B cell (primary cell): ENCODE data around the gene TSC22D1. TPM values are rescaled to one million over a fixed set of nuclear protein-coding genes. Genes with fewer than 3 reads are reported as not detected.

Source experiments
- ATAC-seq: fragments of 200-7000 bp; cut with Tn5 transposase; one replicate; pipeline ENCODE4 v1.10.0; 2021; ENCODE audit warnings: low read depth, mild to moderate bottlenecking, moderate number of reproducible peaks, moderate library complexity
- CTCF ChIA-PET: fragments of 350-600 bp; sonication (Branson Sonifier 250); formaldehyde crosslinking; loops from one replicate; lab custom pipeline; 2021; ENCODE audit warnings: antibody characterized with exemption, inconsistent platforms; lab: Charles Lee
- POLR2A ChIA-PET: fragments of 350-600 bp; sonication (Branson Sonifier 250); formaldehyde crosslinking; loops from one replicate; lab custom pipeline; 2021; ENCODE audit warnings: antibody characterized with exemption; lab: Charles Lee
- DNase-seq: peaks from one replicate; pipeline ENCODE4 v3.0.0; 2013
- H2AFZ ChIP-seq: 2 replicates; pipeline ENCODE4 v1.6.1; 2012; ENCODE audit warnings: mild to moderate bottlenecking, low read depth, low read length; ENCODE audit not compliant: insufficient read depth, poor library complexity, severe bottlenecking
- H3K27ac ChIP-seq, 2 donors: 1 replicate in 1 of 2; 2 replicates in 1 of 2; pipeline ENCODE4 v1.5.1; 2012 to 2013; ENCODE audit warnings: low read length in 2 of 2, mild to moderate bottlenecking in 2 of 2, moderate library complexity in 1 of 2
- H3K27me3 ChIP-seq, 4 experiments: fragments of 200-600 bp in 1 of 4; sonication (generic) in 1 of 4; replicated peaks in 1 of 4; 1 replicate in 2 of 4; 2 replicates in 2 of 4; pipeline versions ENCODE4 v1.6.1 to v1.7.0; 2013 to 2016; ENCODE audit warnings: low read length in 3 of 4, mild to moderate bottlenecking in 2 of 4, mixed read lengths in 1 of 4, moderate library complexity in 1 of 4; ENCODE audit not compliant: insufficient read depth in 4 of 4, control insufficient read depth in 3 of 4; ENCODE audit errors: control extremely low read depth in 1 of 4
- H3K36me3 ChIP-seq, 2 experiments: replicated peaks in 1 of 2; 1 replicate in 1 of 2; 2 replicates in 1 of 2; pipeline versions ENCODE4 v1.6.1 to v1.7.1; 2013; ENCODE audit warnings: low read length in 1 of 2; ENCODE audit not compliant: insufficient read depth in 2 of 2, control insufficient read depth in 1 of 2; ENCODE audit errors: control extremely low read depth in 1 of 2, extremely low read depth in 1 of 2
- H3K4me1 ChIP-seq, 2 donors: fragments of 200-600 bp in 1 of 2; sonication (generic) in 1 of 2; 1 replicate in 1 of 2; 2 replicates in 1 of 2; pipeline versions ENCODE4 v1.5.1 to v1.6.1; 2013 to 2017; ENCODE audit warnings: low read length in 2 of 2; ENCODE audit not compliant: control insufficient read depth in 2 of 2, insufficient read depth in 2 of 2
- H3K4me2 ChIP-seq: replicated peaks from 2 replicates; pipeline ENCODE3; 2012; ENCODE audit warnings: mild to moderate bottlenecking, low read depth, low read length; ENCODE audit not compliant: poor library complexity, severe bottlenecking
- H3K4me3 ChIP-seq, 5 experiments: fragments of 200-600 bp in 1 of 5; sonication (generic) in 1 of 5; 1 replicate in 3 of 5; 2 replicates in 2 of 5; pipeline versions ENCODE4 v1.5.1 to v1.7.0; 2011 to 2016; ENCODE audit warnings: low read length in 4 of 5, mild to moderate bottlenecking in 4 of 5, low read depth in 2 of 5, control low read depth in 1 of 5, moderate library complexity in 1 of 5; ENCODE audit not compliant: insufficient read depth in 1 of 5; ENCODE audit errors: control extremely low read depth in 1 of 5, extremely low read depth in 1 of 5
- H3K79me2 ChIP-seq: fragments of 200-600 bp; sonication (generic); one replicate; pipeline ENCODE4 v1.6.0; 2016; ENCODE audit warnings: low read length; ENCODE audit not compliant: control insufficient read depth, insufficient read depth
- H3K9ac ChIP-seq: fragments of 200-600 bp; sonication (generic); 2 replicates; pipeline ENCODE4 v1.6.1; 2017; ENCODE audit warnings: mild to moderate bottlenecking, low read length, moderate library complexity
- H3K9me3 ChIP-seq, 3 donors: one replicate each; pipeline versions ENCODE4 v1.6.1 to v1.7.1; 2013; ENCODE audit warnings: low read length in 2 of 3; ENCODE audit not compliant: control insufficient read depth in 2 of 3, insufficient read depth in 1 of 3; ENCODE audit errors: control extremely low read depth in 1 of 3
- H4K20me1 ChIP-seq: 2 replicates; pipeline ENCODE4 v1.6.0; 2012; ENCODE audit warnings: mild to moderate bottlenecking, low read length; ENCODE audit not compliant: insufficient read depth, control insufficient read depth, poor library complexity, severe bottlenecking
- H3K27ac Mint-ChIP-seq: one replicate; pipeline ENCODE4 v1.8.0; 2021; ENCODE audit warnings: mixed read lengths
- H3K27me3 Mint-ChIP-seq: one replicate; pipeline ENCODE4 v1.8.0; 2021; ENCODE audit warnings: mixed read lengths
- H3K4me1 Mint-ChIP-seq: one replicate; pipeline ENCODE4 v1.8.0; 2021; ENCODE audit warnings: mixed read lengths
- H3K4me3 Mint-ChIP-seq: one replicate; pipeline ENCODE4 v1.8.0; 2021; ENCODE audit warnings: mixed read lengths
- H3K9me3 Mint-ChIP-seq: one replicate; pipeline ENCODE4 v1.8.0; 2022; ENCODE audit warnings: mixed read lengths; ENCODE audit not compliant: insufficient read depth
- EZH2 ChIP-seq: IDR thresholded peaks from 2 replicates; pipeline ENCODE4 v1.6.1; 2012; ENCODE audit warnings: borderline replicate concordance, low read depth, mild to moderate bottlenecking, moderate library complexity, low read length; ENCODE audit not compliant: insufficient read depth, poor library complexity, severe bottlenecking
- WGBS: methylation state at CpG from one replicate; pipeline ENCODE4 v1.1.5; 2013; ENCODE audit warnings: missing lambda C conversion rate; ENCODE audit not compliant: insufficient coverage; 5-methylcytosine and 5-hydroxymethylcytosine counted together
- intact Hi-C: fragments of 100-400 bp; cut with micrococcal nuclease; formaldehyde crosslinking; loops from one replicate; pipeline ENCODE4 v1.10.0; 2022
- polyA plus RNA-seq: library from polyadenylated mRNA; depleted of rRNA; stranded (reverse); fragments of >200 nt; gene quantifications from 2 replicates; pipeline ENCODE4 v1.2.3, GENCODE V29; 2012
- total RNA-seq, 2 donors: library from RNA; stranded (reverse); fragments of 120-200 nt in 1 of 2; gene quantifications; 1 replicate in 1 of 2; 2 replicates in 1 of 2; pipeline versions ENCODE4 v1.2.3 to v1.2.4, GENCODE V29; 2013 to 2022
- TF ChIP-seq, protein P1 (sequence below): fragments of 200-600 bp; IDR thresholded peaks from one replicate; pipeline ENCODE4 v1.8.0; 2022; ENCODE audit warnings: antibody characterized with exemption, mild to moderate bottlenecking

Gene TSC22D1
- total and polyA plus RNA-seq, 2 donors (not counting 1 experiment from before 2014, with no cell fraction given), result 7.0 to 36.6 TPM

DNA sequence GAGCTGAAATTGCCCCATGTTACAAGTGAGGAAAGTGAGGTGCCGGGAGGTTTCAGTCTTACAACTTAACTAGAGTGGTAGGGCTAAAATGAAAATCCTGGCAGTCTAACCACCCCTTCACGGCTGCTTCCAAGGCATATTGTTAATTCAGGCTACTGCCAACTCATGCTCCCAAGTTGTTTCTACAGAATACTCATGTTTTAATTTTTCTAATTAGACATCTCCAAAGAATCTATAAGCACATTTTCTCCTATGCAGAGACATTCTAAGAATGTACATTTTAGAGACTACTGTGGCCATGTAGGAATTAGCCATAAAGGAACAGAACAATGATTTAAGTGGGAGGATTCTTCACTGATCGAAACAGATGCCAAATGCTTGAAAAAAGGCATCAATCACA lies 7.0 kb upstream of the TSC22D1 start:
- CTCF ChIA-PET, result no interaction called here

GRCh38 chr13:44578067-44578400 lies 1.9 kb upstream of the TSC22D1 start:
- no peak for TF ChIP-seq EZH2
- peak overlapping the region; percentile 50 to 94 (median 77) for H3K4me3 ChIP-seq
- ChIA-PET CTCF (interaction anchor here (0.6 to 1.0 kb wide), 2 partner anchors 95 to 340 kb away, joined by 3 read pairs; no protein-coding TSS in a partner anchor), POLR2A (no interaction called here)
- Mint-ChIP-seq H3K27me3 (no peaks in the 10 kb centered on the region), H3K4me3 (peak overlapping the region; percentile 95), H3K27ac (peak overlapping the region; percentile 97), H3K9me3 (no peaks in the 10 kb centered on the region), H3K4me1 (peaks cover 28% of the 10 kb centered on the region)
- peak overlapping the region; percentile 91 for H2AFZ ChIP-seq
- no peaks in the 10 kb centered on the region for H3K36me3 ChIP-seq
- peak overlapping the region; percentile 97 to 98 for H3K27ac ChIP-seq
- 2% methylated on average over 12 of the region's 15 CpGs for WGBS
- peaks cover 13 to 18% of the 10 kb centered on the region in 2 donors for H3K4me1 ChIP-seq
- H3K79me2 ChIP-seq, result no peaks in the 10 kb centered on the region
- ATAC-seq (no peak), DNase-seq (no peak)
- H3K9me3 ChIP-seq, result no peaks in the 10 kb centered on the region
- peak overlapping the region; percentile 87 for H3K9ac ChIP-seq
- H4K20me1 ChIP-seq, result no peaks in the 10 kb centered on the region
- intact Hi-C loops, result loop anchor here (5.0 to 10.0 kb wide), 6 partner anchors 306 to 1477 kb away; partner anchors contain the start of genes COG3 and ZC3H13
- peak overlapping the region; percentile 95 for H3K4me2 ChIP-seq
- H3K27me3 ChIP-seq, result no peaks in the 10 kb centered on the region

More for the DNA sequence above, 7.0 kb upstream of the TSC22D1 start:
- DNase-seq, result no peak
- intact Hi-C loops, result no loop called here
- H3K27ac Mint-ChIP-seq, result no peak overlapping the region
- Histone ChIP-seq H4K20me1 (no peaks in the 10 kb centered on the region), H3K36me3 (no peaks in the 10 kb centered on the region), H3K9ac (no peak overlapping the region), H2AFZ (no peak overlapping the region), H3K9me3 (no peaks in the 10 kb centered on the region), H3K4me2 (no peak overlapping the region), H3K4me1 (peaks cover 4% of the 10 kb centered on the region in 2 donors), H3K27ac (no peak overlapping the region), H3K4me3 (no peak overlapping the region), H3K79me2 (no peaks in the 10 kb centered on the region), H3K27me3 (no peaks in the 10 kb centered on the region)
- no peaks in the 10 kb centered on the region for H3K9me3 Mint-ChIP-seq
- H3K4me3 Mint-ChIP-seq, result no peak overlapping the region
- no peak for ATAC-seq
- POLR2A ChIA-PET, result no interaction called here
- TF ChIP-seq, protein P1, sequence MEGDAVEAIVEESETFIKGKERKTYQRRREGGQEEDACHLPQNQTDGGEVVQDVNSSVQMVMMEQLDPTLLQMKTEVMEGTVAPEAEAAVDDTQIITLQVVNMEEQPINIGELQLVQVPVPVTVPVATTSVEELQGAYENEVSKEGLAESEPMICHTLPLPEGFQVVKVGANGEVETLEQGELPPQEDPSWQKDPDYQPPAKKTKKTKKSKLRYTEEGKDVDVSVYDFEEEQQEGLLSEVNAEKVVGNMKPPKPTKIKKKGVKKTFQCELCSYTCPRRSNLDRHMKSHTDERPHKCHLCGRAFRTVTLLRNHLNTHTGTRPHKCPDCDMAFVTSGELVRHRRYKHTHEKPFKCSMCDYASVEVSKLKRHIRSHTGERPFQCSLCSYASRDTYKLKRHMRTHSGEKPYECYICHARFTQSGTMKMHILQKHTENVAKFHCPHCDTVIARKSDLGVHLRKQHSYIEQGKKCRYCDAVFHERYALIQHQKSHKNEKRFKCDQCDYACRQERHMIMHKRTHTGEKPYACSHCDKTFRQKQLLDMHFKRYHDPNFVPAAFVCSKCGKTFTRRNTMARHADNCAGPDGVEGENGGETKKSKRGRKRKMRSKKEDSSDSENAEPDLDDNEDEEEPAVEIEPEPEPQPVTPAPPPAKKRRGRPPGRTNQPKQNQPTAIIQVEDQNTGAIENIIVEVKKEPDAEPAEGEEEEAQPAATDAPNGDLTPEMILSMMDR, result no peak
- TF ChIP-seq EZH2, result no peak
- peaks cover 3% of the 10 kb centered on the region for H3K27me3 Mint-ChIP-seq
- WGBS, result 100% methylated on average over 1 of the region's 3 CpGs
- H3K4me1 Mint-ChIP-seq, result peaks cover 4% of the 10 kb centered on the region
